Nephron (organoid): ENCODE results near the gene MAP2K4.

ENCODE experiments used
- H3K27ac Mint-ChIP-seq, 3 experiments: 2 replicates each; pipeline ENCODE4 v1.8.0; 2020; ENCODE audit warnings: mixed read lengths in 3 of 3, mild to moderate bottlenecking in 2 of 3, moderate library complexity in 1 of 3
- H3K27me3 Mint-ChIP-seq: 2 replicates; pipeline ENCODE4 v1.8.0; 2021; ENCODE audit warnings: low read depth, mild to moderate bottlenecking, moderate library complexity, mixed read lengths
- H3K36me3 Mint-ChIP-seq: 2 replicates; pipeline ENCODE4 v1.8.0; 2020; ENCODE audit warnings: low read depth, mixed read lengths
- H3K4me1 Mint-ChIP-seq: 2 replicates; pipeline ENCODE4 v1.8.0; 2020; ENCODE audit warnings: mixed read lengths
- H3K4me3 Mint-ChIP-seq, 3 experiments: 2 replicates each; pipeline ENCODE4 v1.8.0; 2020; ENCODE audit warnings: mild to moderate bottlenecking in 3 of 3, mixed read lengths in 3 of 3, moderate library complexity in 2 of 3
- H3K9me3 Mint-ChIP-seq: 2 replicates; pipeline ENCODE4 v1.8.0; 2020; ENCODE audit warnings: mixed read lengths
- CTCF ChIP-seq, 3 experiments: fragments of 200-600 bp; sonication (generic); IDR thresholded peaks; one replicate each; pipeline ENCODE4 v1.5.0; 2021; ENCODE audit warnings: antibody characterized with exemption in 3 of 3; ENCODE audit not compliant: unreplicated experiment in 3 of 3

The MAP2K4 gene

GRCh38 chr17:11986942-11987329 lies 33.7 kb upstream of the MAP2K4 start:
- no peak overlapping the region for H3K4me3 Mint-ChIP-seq
- no peaks in the 10 kb centered on the region for H3K9me3 Mint-ChIP-seq
- no peaks in the 10 kb centered on the region for H3K4me1 Mint-ChIP-seq
- H3K36me3 Mint-ChIP-seq: peaks cover 58% of the 10 kb centered on the region
- peak; percentile 49 to 68 (median 63) for TF ChIP-seq CTCF (IDR thresholded peaks at IDR 0.05; ENCODE audit: unreplicated experiment in 3 of 3)
- no peak overlapping the region for H3K27ac Mint-ChIP-seq
- H3K27me3 Mint-ChIP-seq: no peaks in the 10 kb centered on the region

GRCh38 chr17:11990363-11990983 lies 30.2 kb upstream of the MAP2K4 start:
- H3K9me3 Mint-ChIP-seq: no peaks in the 10 kb centered on the region
- H3K4me1 Mint-ChIP-seq: no peaks in the 10 kb centered on the region
- H3K27me3 Mint-ChIP-seq: no peaks in the 10 kb centered on the region
- TF ChIP-seq CTCF (IDR thresholded peaks at IDR 0.05; ENCODE audit: unreplicated experiment in 3 of 3): no peak
- no peak overlapping the region for H3K27ac Mint-ChIP-seq
- peaks cover 49% of the 10 kb centered on the region for H3K36me3 Mint-ChIP-seq
- H3K4me3 Mint-ChIP-seq: no peak overlapping the region

GRCh38 chr17:11991461-11991860 lies 29.2 kb upstream of the MAP2K4 start:
- no peak for TF ChIP-seq CTCF (IDR thresholded peaks at IDR 0.05; ENCODE audit: unreplicated experiment in 3 of 3)
- Mint-ChIP-seq H3K27me3 (no peaks in the 10 kb centered on the region), H3K27ac (no peak overlapping the region), H3K36me3 (peaks cover 49% of the 10 kb centered on the region), H3K4me3 (no peak overlapping the region), H3K4me1 (peaks cover under 1% of the 10 kb centered on the region), H3K9me3 (no peaks in the 10 kb centered on the region)

GRCh38 chr17:11996722-11997146 lies 23.9 kb upstream of the MAP2K4 start:
- Mint-ChIP-seq H3K4me1 (peaks cover 4% of the 10 kb centered on the region), H3K4me3 (peak overlapping the region; percentile 89 to 95 (median 94)), H3K27ac (peak overlapping the region; percentile 38 to 92 (median 87)), H3K36me3 (peaks cover 16% of the 10 kb centered on the region), H3K27me3 (no peaks in the 10 kb centered on the region), H3K9me3 (no peaks in the 10 kb centered on the region)
- peak in 1 of 3 experiments; percentile 11 for TF ChIP-seq CTCF (IDR thresholded peaks at IDR 0.05; ENCODE audit: unreplicated experiment in 3 of 3)

GRCh38 chr17:11997147-11997971 lies 23.3 kb upstream of the MAP2K4 start, which contains the start of gene ZNF18:
Gene ZNF18, minus strand, starts transcription at chr17:11997475. Its CDS starts 4,646 bp downstream, at chr17:11992829.
- H3K4me1 Mint-ChIP-seq: peaks cover 4% of the 10 kb centered on the region
- no peaks in the 10 kb centered on the region for H3K27me3 Mint-ChIP-seq
- no peak for TF ChIP-seq CTCF (IDR thresholded peaks at IDR 0.05; ENCODE audit: unreplicated experiment in 3 of 3)
- peaks cover 9% of the 10 kb centered on the region for H3K36me3 Mint-ChIP-seq
- peak within 1 kb of the TSS; percentile 89 to 95 (median 94) for H3K4me3 Mint-ChIP-seq
- H3K27ac Mint-ChIP-seq: peak within 1 kb of the TSS; percentile 76 to 96 (median 92)
- no peaks in the 10 kb centered on the region for H3K9me3 Mint-ChIP-seq
